HG03457 (cell line): ENCODE measurements around the gene MCC.
"Not testable (repeated sequence)": the region's sequence is repeated elsewhere in the genome, so short reads cannot be mapped to it uniquely, and the experiment has no call there.

Experiments
- ATAC-seq: cut with Tn5 transposase; IDR thresholded peaks from one replicate; pipeline ENCODE4 v1.9.1; 2021; ENCODE audit warnings: moderate number of reproducible peaks; ENCODE audit not compliant: unreplicated experiment

MCC gene

GRCh38 chr5:113427871-113428574 is 60.2 kb downstream of the MCC start:
- ATAC-seq, result no peak

GRCh38 chr5:113425909-113426308 is 62.3 kb downstream of the MCC start:
- ATAC-seq, result no peak

- ATAC-seq, result no peak
Measured at GRCh38 chr5:113421693-113422092, 66.6 kb downstream of the MCC start.

GRCh38 chr5:113405530-113405929 is 82.7 kb downstream of the MCC start:
- ATAC-seq, result no peak

- ATAC-seq, result no peak
Measured at GRCh38 chr5:113404269-113404668, 84.0 kb downstream of the MCC start.

- ATAC-seq, result not testable (repeated sequence)
Measured at GRCh38 chr5:113397986-113398385, 90.3 kb downstream of the MCC start.

GRCh38 chr5:113397046-113397445 is 91.2 kb downstream of the MCC start:
- no peak for ATAC-seq

- no peak for ATAC-seq
Measured at GRCh38 chr5:113394658-113395057, 93.6 kb downstream of the MCC start.

GRCh38 chr5:113390224-113390623 is 98.0 kb downstream of the MCC start:
- ATAC-seq, result no peak

- no peak for ATAC-seq
Measured at GRCh38 chr5:113389116-113389515, 99.1 kb downstream of the MCC start.

GRCh38 chr5:113387844-113388243 is 100.4 kb downstream of the MCC start:
- ATAC-seq, result no peak

- ATAC-seq, result no peak
Measured at GRCh38 chr5:113384782-113385285, 103.4 kb downstream of the MCC start.

GRCh38 chr5:113382731-113383130 is 105.5 kb downstream of the MCC start:
- no peak for ATAC-seq

- ATAC-seq, result no peak
Measured at GRCh38 chr5:113381791-113382190, 106.5 kb downstream of the MCC start.

- no peak for ATAC-seq
Measured at GRCh38 chr5:113380807-113381326, 107.4 kb downstream of the MCC start.

GRCh38 chr5:113379936-113380806 is 108.1 kb downstream of the MCC start:
- ATAC-seq, result no peak

GRCh38 chr5:113378959-113379541 is 109.2 kb downstream of the MCC start:
- no peak for ATAC-seq

- ATAC-seq, result no peak
Measured at GRCh38 chr5:113378514-113378913, 109.7 kb downstream of the MCC start.

GRCh38 chr5:113378081-113378480 is 110.2 kb downstream of the MCC start:
- ATAC-seq, result no peak

GRCh38 chr5:113376640-113377039 is 111.6 kb downstream of the MCC start:
- ATAC-seq, result no peak

GRCh38 chr5:113375480-113376060 is 112.7 kb downstream of the MCC start:
- ATAC-seq, result no peak
